Osteocyte (in vitro differentiated cells): Measurements from ENCODE around the gene SERPINA1. TPM values are rescaled to one million over a fixed set of nuclear protein-coding genes. Genes with fewer than 3 reads are reported as not detected.

Experiments used
- DNase-seq: peaks from one replicate; pipeline ENCODE4 v3.0.0; 2021; ENCODE audit warnings: mixed read lengths; ENCODE audit not compliant: unreplicated experiment; ENCODE audit errors: extremely low spot score
- H3K27ac Mint-ChIP-seq: one replicate; pipeline ENCODE4 v1.8.0; 2021; ENCODE audit warnings: mild to moderate bottlenecking, mixed read lengths; ENCODE audit not compliant: unreplicated experiment
- H3K27me3 Mint-ChIP-seq: one replicate; pipeline ENCODE4 v1.8.0; 2021; ENCODE audit warnings: mixed read lengths; ENCODE audit not compliant: unreplicated experiment
- H3K36me3 Mint-ChIP-seq: one replicate; pipeline ENCODE4 v1.8.0; 2021; ENCODE audit warnings: mixed read lengths; ENCODE audit not compliant: unreplicated experiment
- H3K4me1 Mint-ChIP-seq: one replicate; pipeline ENCODE4 v1.8.0; 2021; ENCODE audit warnings: mixed read lengths; ENCODE audit not compliant: unreplicated experiment
- H3K4me3 Mint-ChIP-seq: one replicate; pipeline ENCODE4 v1.8.0; 2021; ENCODE audit warnings: mild to moderate bottlenecking, moderate library complexity, mixed read lengths; ENCODE audit not compliant: unreplicated experiment
- H3K9me3 Mint-ChIP-seq: one replicate; pipeline ENCODE4 v1.8.0; 2021; ENCODE audit warnings: mixed read lengths; ENCODE audit not compliant: unreplicated experiment
- total RNA-seq: library from RNA; stranded (reverse); gene quantifications from 2 replicates; pipeline ENCODE4 v1.2.1, GENCODE V29; 2021
- TF ChIP-seq, protein P1 (sequence below): fragments of 200-600 bp; sonication (generic); IDR thresholded peaks from 2 replicates; pipeline ENCODE4 v1.5.0; 2021; ENCODE audit warnings: antibody characterized with exemption, mild to moderate bottlenecking, moderate library complexity

SERPINA1 gene
- total RNA-seq, 1 donor from 2014 or later, result not detected

- TF ChIP-seq, protein P1, sequence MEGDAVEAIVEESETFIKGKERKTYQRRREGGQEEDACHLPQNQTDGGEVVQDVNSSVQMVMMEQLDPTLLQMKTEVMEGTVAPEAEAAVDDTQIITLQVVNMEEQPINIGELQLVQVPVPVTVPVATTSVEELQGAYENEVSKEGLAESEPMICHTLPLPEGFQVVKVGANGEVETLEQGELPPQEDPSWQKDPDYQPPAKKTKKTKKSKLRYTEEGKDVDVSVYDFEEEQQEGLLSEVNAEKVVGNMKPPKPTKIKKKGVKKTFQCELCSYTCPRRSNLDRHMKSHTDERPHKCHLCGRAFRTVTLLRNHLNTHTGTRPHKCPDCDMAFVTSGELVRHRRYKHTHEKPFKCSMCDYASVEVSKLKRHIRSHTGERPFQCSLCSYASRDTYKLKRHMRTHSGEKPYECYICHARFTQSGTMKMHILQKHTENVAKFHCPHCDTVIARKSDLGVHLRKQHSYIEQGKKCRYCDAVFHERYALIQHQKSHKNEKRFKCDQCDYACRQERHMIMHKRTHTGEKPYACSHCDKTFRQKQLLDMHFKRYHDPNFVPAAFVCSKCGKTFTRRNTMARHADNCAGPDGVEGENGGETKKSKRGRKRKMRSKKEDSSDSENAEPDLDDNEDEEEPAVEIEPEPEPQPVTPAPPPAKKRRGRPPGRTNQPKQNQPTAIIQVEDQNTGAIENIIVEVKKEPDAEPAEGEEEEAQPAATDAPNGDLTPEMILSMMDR, result no peak
- Mint-ChIP-seq H3K27ac (no peak overlapping the region), H3K36me3 (no peaks in the 10 kb centered on the region), H3K4me3 (no peak overlapping the region), H3K9me3 (no peaks in the 10 kb centered on the region), H3K4me1 (no peaks in the 10 kb centered on the region), H3K27me3 (peaks cover 22% of the 10 kb centered on the region)
- no peak for DNase-seq
These were observed 9.1 kb upstream of the SERPINA1 start for GRCh38 chr14:94397289-94398181.

- DNase-seq, result no peak
- TF ChIP-seq, protein P1, result no peak
- Mint-ChIP-seq H3K4me3 (no peak overlapping the region), H3K27ac (no peak overlapping the region), H3K36me3 (no peaks in the 10 kb centered on the region), H3K27me3 (peaks cover 20% of the 10 kb centered on the region), H3K4me1 (no peaks in the 10 kb centered on the region), H3K9me3 (no peaks in the 10 kb centered on the region)
These were observed 8.3 kb upstream of the SERPINA1 start for GRCh38 chr14:94396628-94397225.

- DNase-seq, result no peak
- H3K36me3 Mint-ChIP-seq, result no peaks in the 10 kb centered on the region
- H3K4me3 Mint-ChIP-seq, result no peak overlapping the region
- no peaks in the 10 kb centered on the region for H3K9me3 Mint-ChIP-seq
- H3K4me1 Mint-ChIP-seq, result no peaks in the 10 kb centered on the region
- H3K27ac Mint-ChIP-seq, result no peak overlapping the region
- TF ChIP-seq, protein P1, result no peak
- H3K27me3 Mint-ChIP-seq, result peaks cover 20% of the 10 kb centered on the region
These were observed 7.6 kb upstream of the SERPINA1 start for GRCh38 chr14:94395888-94396574.

DNA sequence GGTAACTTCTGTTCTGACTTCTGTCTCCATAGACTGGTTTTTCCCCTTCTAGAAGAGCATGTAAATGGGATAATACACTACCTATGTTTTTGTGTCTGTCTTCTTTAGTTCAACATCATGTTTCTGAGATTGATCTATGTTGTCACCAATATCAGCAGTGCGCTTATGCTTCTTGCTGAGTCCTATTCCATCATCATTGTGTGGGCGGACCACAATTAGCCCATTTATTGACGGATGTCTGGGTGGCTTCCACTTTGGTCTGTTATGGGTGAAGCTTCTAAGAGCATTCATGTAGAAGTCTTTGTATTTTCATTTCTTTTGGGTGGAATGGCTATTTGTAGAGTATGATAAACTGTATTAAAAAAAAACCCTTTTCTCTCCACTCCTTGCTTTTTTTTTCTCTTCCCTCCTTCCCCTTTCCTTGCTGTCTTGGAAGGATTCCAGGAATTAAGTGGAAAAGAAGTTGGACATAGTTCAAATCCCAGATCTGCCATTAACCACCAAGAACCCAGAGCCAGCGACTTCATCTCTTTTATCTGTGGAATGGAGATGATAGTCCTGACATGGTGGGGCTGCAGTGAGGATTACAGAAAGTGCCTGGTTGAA lies 7.0 kb upstream of the SERPINA1 start:
- TF ChIP-seq, protein P1, result no peak
- Mint-ChIP-seq H3K27me3 (peaks cover 20% of the 10 kb centered on the region), H3K9me3 (no peaks in the 10 kb centered on the region), H3K36me3 (no peaks in the 10 kb centered on the region), H3K4me1 (no peaks in the 10 kb centered on the region), H3K4me3 (no peak overlapping the region), H3K27ac (no peak overlapping the region)
- DNase-seq, result no peak
